GM03348 (cell line): Measurements from ENCODE around the gene KLHL29.
"Not testable (repeated sequence)": the region's sequence is repeated elsewhere in the genome, so short reads cannot be mapped to it uniquely, and the experiment has no call there.

Source experiments
- DNase-seq: peaks from one replicate; pipeline ENCODE4 v3.0.0; 2012; ENCODE audit warnings: low spot score

The KLHL29 gene

DNA sequence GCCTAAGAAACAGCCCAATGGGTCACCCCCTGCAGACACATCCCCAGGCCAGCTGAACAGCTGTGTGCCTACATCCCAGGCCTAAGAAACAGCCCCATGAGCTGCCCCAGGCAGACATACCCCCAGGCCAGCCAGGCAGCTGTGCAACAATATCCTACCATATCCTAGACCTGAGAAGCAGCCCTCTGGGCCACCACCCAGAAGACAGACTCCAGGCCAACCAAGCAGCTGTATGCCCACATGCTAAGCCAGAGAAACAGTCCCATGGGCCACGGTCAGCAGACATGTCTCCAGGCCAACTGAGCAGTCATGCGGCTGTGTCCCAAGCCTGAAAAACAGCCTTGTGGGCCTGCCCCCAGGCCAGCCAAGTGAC lies 336.5 kb downstream of the KLHL29 start:
- DNase-seq = no peak

DNA sequence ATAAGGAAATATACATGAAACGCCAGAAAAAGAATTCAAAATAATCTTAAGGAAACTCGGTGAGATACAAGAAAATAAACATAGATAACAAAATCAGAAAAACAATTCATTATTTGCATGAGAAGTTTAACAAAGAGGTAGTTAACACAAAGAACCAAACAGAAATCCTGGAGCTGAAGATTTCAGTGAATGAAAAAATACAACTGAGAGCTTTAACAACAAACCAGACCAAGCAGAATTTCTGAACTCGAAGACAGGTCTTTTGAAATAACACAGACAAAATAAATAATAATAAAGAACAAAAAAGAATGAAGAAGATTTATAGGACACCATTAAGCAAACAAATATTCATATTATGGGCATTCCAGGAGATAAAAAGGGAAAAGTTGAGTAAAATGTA lies 337.3 kb downstream of the KLHL29 start:
- no peak for DNase-seq

- DNase-seq = not testable (repeated sequence)
Observed at GRCh38 chr2:23723029-23723428, 338.1 kb downstream of the KLHL29 start.

- DNase-seq = no peak
Observed at GRCh38 chr2:23734416-23734815, 349.4 kb downstream of the KLHL29 start.

DNA sequence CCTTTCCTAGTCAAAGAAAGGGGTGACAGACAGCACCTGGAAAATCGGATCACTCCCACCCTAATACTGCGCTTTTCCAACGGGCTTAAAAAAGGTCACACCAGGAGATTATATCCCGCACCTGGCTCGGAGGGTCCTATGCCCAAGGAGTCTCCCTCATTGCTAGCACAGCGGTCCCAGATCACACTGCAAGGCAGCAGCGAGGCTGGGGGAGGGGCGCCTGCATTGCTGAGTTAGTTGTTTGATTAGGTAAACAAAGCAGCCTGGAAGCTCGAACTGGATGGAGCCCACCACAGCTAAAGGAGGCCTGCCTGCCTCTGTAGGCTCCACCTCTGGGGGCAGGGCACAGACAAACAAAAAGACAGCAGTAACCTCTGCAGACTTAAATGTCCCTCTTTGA lies 351.8 kb downstream of the KLHL29 start:
- not testable (repeated sequence) for DNase-seq

- DNase-seq = no peak
Observed at GRCh38 chr2:23745068-23745725, 360.2 kb downstream of the KLHL29 start.

GRCh38 chr2:23745726-23746105 lies 360.7 kb downstream of the KLHL29 start:
- DNase-seq = peak; percentile 45

GRCh38 chr2:23746141-23746863 lies 361.3 kb downstream of the KLHL29 start:
- DNase-seq = no peak

- DNase-seq = no peak
Observed at GRCh38 chr2:23751747-23752265, 366.8 kb downstream of the KLHL29 start.

DNA sequence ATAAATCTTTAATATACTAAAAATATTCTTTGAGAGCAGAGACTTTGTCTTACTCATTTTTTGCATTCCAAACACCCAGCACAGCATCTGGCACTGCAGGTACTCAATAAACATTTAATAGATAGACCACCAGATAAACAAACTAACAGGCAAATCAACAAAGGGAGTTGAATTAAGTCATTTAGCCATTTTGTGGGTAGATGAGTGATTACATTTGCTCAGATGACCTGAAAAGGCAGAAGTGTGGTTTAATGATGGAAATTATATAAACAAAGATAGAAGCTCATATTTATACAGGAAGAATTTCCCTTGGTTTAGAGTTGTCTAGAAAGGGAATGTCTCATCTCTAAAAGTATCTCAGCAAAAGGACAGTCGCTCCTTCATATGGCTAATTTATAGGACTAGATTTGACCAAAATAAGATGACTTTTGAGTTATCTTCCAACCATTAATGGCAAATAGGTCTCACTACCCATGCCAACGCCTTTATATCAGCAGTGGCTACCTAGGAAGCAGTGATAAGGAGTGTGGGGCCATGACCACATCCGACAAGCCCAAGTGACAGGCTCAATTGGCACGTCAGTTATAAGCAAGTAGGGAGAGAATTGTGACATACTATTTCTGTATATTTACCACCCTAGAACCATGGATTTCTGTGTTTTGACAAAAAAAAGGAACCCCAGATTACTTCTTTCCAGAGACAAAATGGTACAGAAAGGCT lies 368.5 kb downstream of the KLHL29 start:
- no peak for DNase-seq

GRCh38 chr2:23754970-23755369 lies 370.0 kb downstream of the KLHL29 start:
- DNase-seq = no peak

DNA sequence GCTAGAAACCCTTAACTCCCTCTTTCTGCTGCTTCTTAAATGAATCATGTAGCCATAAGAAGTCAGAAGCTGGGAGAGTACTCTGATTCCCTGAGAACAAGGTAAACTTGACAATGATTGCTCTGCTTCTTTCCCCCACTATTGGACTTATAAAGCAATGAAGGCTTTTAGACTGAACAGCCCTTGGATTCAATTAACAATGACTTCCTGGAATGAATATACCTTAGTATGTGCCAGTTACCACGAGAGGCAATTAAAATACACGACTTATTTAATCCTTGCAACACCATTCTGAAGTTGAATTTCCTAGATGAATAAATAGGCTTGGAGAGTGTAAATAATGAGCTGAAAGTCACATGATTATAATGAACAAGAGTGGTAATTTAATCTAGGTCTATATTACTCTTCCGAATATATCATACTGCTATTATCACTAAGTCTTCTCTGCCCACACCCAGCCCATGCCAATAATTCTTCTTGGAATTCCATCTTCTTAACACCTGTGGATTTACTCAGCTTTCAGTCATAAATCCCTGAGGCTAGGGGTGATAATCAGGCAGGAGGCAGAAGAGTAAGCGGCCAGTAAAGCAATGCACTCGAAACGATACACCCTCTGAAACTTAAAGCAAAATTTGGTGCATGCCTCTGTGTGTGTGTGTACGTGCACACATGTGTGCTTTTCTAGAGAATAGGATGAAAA lies 371.8 kb downstream of the KLHL29 start:
- DNase-seq = no peak

GRCh38 chr2:23757686-23758433 lies 372.9 kb downstream of the KLHL29 start:
- DNase-seq = peak; percentile 40
